IMR-90 (cell line): Measurements from ENCODE around the gene MARCHF9. TPM values are rescaled to one million over a fixed set of nuclear protein-coding genes. Genes with fewer than 3 reads are reported as not detected.

ENCODE experiments used
- ATAC-seq: fragments of 200-7000 bp; cut with Tn5 transposase; 2 replicates; pipeline ENCODE4 v1.9.1; 2020; ENCODE audit warnings: low read depth, mild to moderate bottlenecking, moderate library complexity
- BruUV-seq: library from RNA; stranded (reverse); fragments of 400-500 nt; replicated peaks from 2 replicates; lab custom pipeline; 2021; lab: Mats Ljungman, UMichigan
- CTCF ChIA-PET: fragments of 300-600 bp; formaldehyde crosslinking; extraction: SDS; loops from one replicate; lab custom pipeline; 2021; ENCODE audit warnings: antibody characterized with exemption; lab: Yijun Ruan, JAX
- POLR2A ChIA-PET: fragments of 300-600 bp; sonication (Branson Sonifier 250); formaldehyde crosslinking; loops from one replicate; lab custom pipeline; 2022; ENCODE audit warnings: antibody characterized with exemption; ENCODE audit not compliant: unreplicated experiment; lab: Charles Lee
- DNase-seq: peaks from one replicate; pipeline ENCODE4 v3.0.0; 2013
- H2AFZ ChIP-seq: replicated peaks from 2 replicates; pipeline ENCODE3; 2013; ENCODE audit warnings: low read length, mild to moderate bottlenecking; ENCODE audit not compliant: poor library complexity
- H2AK5ac ChIP-seq: 2 replicates; pipeline ENCODE4 v1.6.1; 2013; ENCODE audit warnings: low read depth, low read length, inconsistent platforms
- H2AK9ac ChIP-seq: replicated peaks from 2 replicates; pipeline ENCODE3; 2013; ENCODE audit warnings: mild to moderate bottlenecking, low read depth, low read length, moderate library complexity; ENCODE audit not compliant: poor library complexity
- H2BK120ac ChIP-seq: 2 replicates; pipeline ENCODE4 v1.6.1; 2013; ENCODE audit warnings: low read depth, low read length, inconsistent platforms
- H2BK15ac ChIP-seq: 3 replicates; pipeline ENCODE4 v1.6.1; 2013; ENCODE audit warnings: low read depth, low read length, inconsistent platforms
- H2BK20ac ChIP-seq: 2 replicates; pipeline ENCODE4 v1.6.1; 2013; ENCODE audit warnings: low read depth, mild to moderate bottlenecking, inconsistent platforms, low read length, moderate library complexity
- H2BK5ac ChIP-seq: 2 replicates; pipeline ENCODE4 v1.6.1; 2013; ENCODE audit warnings: mild to moderate bottlenecking, low read depth, low read length, inconsistent platforms; ENCODE audit not compliant: poor library complexity, severe bottlenecking
- H3K14ac ChIP-seq: replicated peaks from 2 replicates; pipeline ENCODE4 v1.6.1; 2013; ENCODE audit warnings: low read depth, low read length, inconsistent platforms
- H3K18ac ChIP-seq: 2 replicates; pipeline ENCODE4 v1.6.1; 2013; ENCODE audit warnings: low read depth, low read length, control low read depth
- H3K23ac ChIP-seq: 2 replicates; pipeline ENCODE4 v1.6.1; 2013; ENCODE audit warnings: low read depth, low read length, inconsistent platforms
- H3K27ac ChIP-seq: 2 replicates; pipeline ENCODE4 v1.5.1; 2013; ENCODE audit warnings: mild to moderate bottlenecking, control low read depth, low read length; ENCODE audit not compliant: insufficient read depth
- H3K27me3 ChIP-seq: 2 replicates; pipeline ENCODE4 v1.6.1; 2013; ENCODE audit warnings: low read length; ENCODE audit not compliant: control insufficient read depth, insufficient read depth
- H3K36me3 ChIP-seq: 2 replicates; pipeline ENCODE4 v1.6.1; 2013; ENCODE audit warnings: low read length, mixed read lengths; ENCODE audit not compliant: control insufficient read depth, insufficient read depth
- H3K4ac ChIP-seq: 2 replicates; pipeline ENCODE4 v1.6.1; 2013; ENCODE audit warnings: low read depth, low read length, inconsistent platforms
- H3K4me1 ChIP-seq: 2 replicates; pipeline ENCODE4 v1.6.1; 2013; ENCODE audit warnings: low read length, mixed read lengths; ENCODE audit not compliant: control insufficient read depth, insufficient read depth
- H3K4me2 ChIP-seq: 2 replicates; pipeline ENCODE4 v1.6.1; 2013; ENCODE audit warnings: low read depth, mild to moderate bottlenecking, control low read depth, low read length, moderate library complexity
- H3K4me3 ChIP-seq: 2 replicates; pipeline ENCODE4 v1.5.1; 2013; ENCODE audit warnings: low read depth, mild to moderate bottlenecking, control low read depth, low read length, moderate library complexity; ENCODE audit not compliant: insufficient read depth
- H3K56ac ChIP-seq: 2 replicates; pipeline ENCODE4 v1.6.1; 2013; ENCODE audit warnings: low read length, inconsistent platforms; ENCODE audit not compliant: insufficient read depth; ENCODE audit errors: extremely low read depth
- H3K79me1 ChIP-seq, 2 experiments: 2 replicates each; pipeline ENCODE4 v1.6.1; 2013; ENCODE audit warnings: low read length in 2 of 2, inconsistent platforms in 1 of 2, low read depth in 1 of 2
- H3K9ac ChIP-seq: 2 replicates; pipeline ENCODE4 v1.6.1; 2013; ENCODE audit warnings: low read depth, low read length, control low read depth
- H3K9me1 ChIP-seq: 2 replicates; pipeline ENCODE4 v1.6.1; 2013; ENCODE audit warnings: low read length, inconsistent platforms; ENCODE audit not compliant: insufficient read depth
- H3K9me3 ChIP-seq: 2 replicates; pipeline ENCODE4 v1.6.1; 2013; ENCODE audit warnings: low read length; ENCODE audit not compliant: control insufficient read depth, insufficient read depth
- H4K20me1 ChIP-seq: 2 replicates; pipeline ENCODE4 v1.6.1; 2013; ENCODE audit warnings: low read length, inconsistent platforms; ENCODE audit not compliant: insufficient read depth
- H4K5ac ChIP-seq: 2 replicates; pipeline ENCODE4 v1.6.1; 2013; ENCODE audit warnings: mild to moderate bottlenecking, low read depth, low read length, control low read depth
- H4K8ac ChIP-seq, 2 experiments: 2 replicates each; pipeline ENCODE4 v1.6.1; 2013; ENCODE audit warnings: low read depth in 2 of 2, low read length in 2 of 2, control low read depth in 1 of 2, inconsistent platforms in 1 of 2
- H4K91ac ChIP-seq: 2 replicates; pipeline ENCODE4 v1.6.1; 2013; ENCODE audit warnings: low read depth, low read length, inconsistent platforms; ENCODE audit not compliant: insufficient read depth
- BHLHE40 ChIP-seq: fragments of 150-350 bp; IDR thresholded peaks from 2 replicates; pipeline ENCODE4 v1.6.1; 2016; ENCODE audit warnings: mild to moderate bottlenecking, low read depth, low read length
- CEBPB ChIP-seq: IDR thresholded peaks from 2 replicates; pipeline ENCODE4 v1.6.1; 2012; ENCODE audit warnings: low read depth, low read length, improper control_type of control experiment
- CHD1 ChIP-seq: IDR thresholded peaks from 2 replicates; pipeline ENCODE4 v1.6.1; 2012; ENCODE audit warnings: low read depth, low read length, improper control_type of control experiment
- MAZ ChIP-seq: IDR thresholded peaks from 2 replicates; pipeline ENCODE4 v1.6.1; 2012; ENCODE audit warnings: low read depth, mild to moderate bottlenecking, low read length, improper control_type of control experiment, moderate library complexity, borderline replicate concordance
- MXI1 ChIP-seq: IDR thresholded peaks from 2 replicates; pipeline ENCODE4 v1.6.1; 2012; ENCODE audit warnings: low read depth, mild to moderate bottlenecking, low read length, moderate library complexity, borderline replicate concordance
- NFE2L2 ChIP-seq: fragments of 150-350 bp; IDR thresholded peaks from 2 replicates; pipeline ENCODE4 v1.6.1; 2016; ENCODE audit warnings: low read depth, mild to moderate bottlenecking, low read length
- POLR2A ChIP-seq: IDR thresholded peaks from 2 replicates; pipeline ENCODE4 v1.6.1; 2012; ENCODE audit warnings: mild to moderate bottlenecking, low read depth, low read length
- RAD21 ChIP-seq: IDR thresholded peaks from 2 replicates; pipeline ENCODE4 v1.6.1; 2012; ENCODE audit warnings: low read length, improper control_type of control experiment
- RFX5 ChIP-seq: IDR thresholded peaks from 2 replicates; pipeline ENCODE4 v1.8.0; 2012; ENCODE audit warnings: low read depth, mild to moderate bottlenecking, low read length, moderate library complexity
- SMC3 ChIP-seq: fragments of 150-350 bp; IDR thresholded peaks from 2 replicates; pipeline ENCODE4 v1.6.1; 2016; ENCODE audit warnings: low read depth, mild to moderate bottlenecking, antibody characterized with exemption, low read length, moderate library complexity
- WGBS, 2 experiments: methylation state at CpG; one replicate each; pipeline versions ENCODE4 v1.1.5 to v1.1.7; 2013; ENCODE audit warnings: missing lambda C conversion rate in 2 of 2; ENCODE audit not compliant: insufficient read length in 1 of 2; ENCODE audit errors: extremely low coverage in 2 of 2; 5-methylcytosine and 5-hydroxymethylcytosine counted together
- dilution Hi-C: fragments of 300-500 bp; cut with HindIII; formaldehyde crosslinking; loops from one replicate; pipeline ENCODE4 v1.14.3; 2018; ENCODE audit warnings: low sequenced_read_pairs; ENCODE audit not compliant: unreplicated experiment
- in situ Hi-C: fragments of 300-500 bp; cut with MboI; formaldehyde crosslinking; loops from 3 replicates; pipeline ENCODE4 v1.14.3; 2019; ENCODE audit warnings: low sequenced_read_pairs, inconsistent platforms, mixed read lengths
- intact Hi-C: fragments of 100-400 bp; cut with micrococcal nuclease; formaldehyde crosslinking; loops from 2 replicates; pipeline ENCODE4 v1.10.0; 2022
- polyA plus RNA-seq, 3 experiments: library from polyadenylated mRNA; depleted of rRNA; stranded (reverse); fragments of >200 nt; gene quantifications; 2 replicates each; pipeline ENCODE4 v1.2.3, GENCODE V29; 2012; ENCODE audit warnings: low replicate concordance in 1 of 3
- total RNA-seq: library from RNA; depleted of rRNA; stranded (reverse); fragments of >200 nt; gene quantifications from 2 replicates; pipeline ENCODE4 v1.2.3, GENCODE V29; 2012
- TF ChIP-seq, protein P1 (sequence below): fragments of 150-350 bp; IDR thresholded peaks from 2 replicates; pipeline ENCODE4 v1.6.1; 2017; ENCODE audit warnings: mild to moderate bottlenecking, antibody characterized with exemption, low read length, low read depth
- TF ChIP-seq, protein P2 (sequence below): conservative IDR thresholded peaks from 2 replicates; pipeline ENCODE4 v1.5.1; 2012; ENCODE audit warnings: mild to moderate bottlenecking, low read depth, low read length, improper control_type of control experiment
- TF ChIP-seq, protein P3 (sequence below): fragments of 150-350 bp; IDR thresholded peaks from 2 replicates; pipeline ENCODE4 v1.6.1; 2016; ENCODE audit warnings: low read depth, mild to moderate bottlenecking, low read length, moderate library complexity, borderline replicate concordance

The MARCHF9 gene
- total and polyA plus RNA-seq, 2 of the 4 experiments (the other 2 are of a cell fraction) = 1.1 to 5.4 TPM

DNA sequence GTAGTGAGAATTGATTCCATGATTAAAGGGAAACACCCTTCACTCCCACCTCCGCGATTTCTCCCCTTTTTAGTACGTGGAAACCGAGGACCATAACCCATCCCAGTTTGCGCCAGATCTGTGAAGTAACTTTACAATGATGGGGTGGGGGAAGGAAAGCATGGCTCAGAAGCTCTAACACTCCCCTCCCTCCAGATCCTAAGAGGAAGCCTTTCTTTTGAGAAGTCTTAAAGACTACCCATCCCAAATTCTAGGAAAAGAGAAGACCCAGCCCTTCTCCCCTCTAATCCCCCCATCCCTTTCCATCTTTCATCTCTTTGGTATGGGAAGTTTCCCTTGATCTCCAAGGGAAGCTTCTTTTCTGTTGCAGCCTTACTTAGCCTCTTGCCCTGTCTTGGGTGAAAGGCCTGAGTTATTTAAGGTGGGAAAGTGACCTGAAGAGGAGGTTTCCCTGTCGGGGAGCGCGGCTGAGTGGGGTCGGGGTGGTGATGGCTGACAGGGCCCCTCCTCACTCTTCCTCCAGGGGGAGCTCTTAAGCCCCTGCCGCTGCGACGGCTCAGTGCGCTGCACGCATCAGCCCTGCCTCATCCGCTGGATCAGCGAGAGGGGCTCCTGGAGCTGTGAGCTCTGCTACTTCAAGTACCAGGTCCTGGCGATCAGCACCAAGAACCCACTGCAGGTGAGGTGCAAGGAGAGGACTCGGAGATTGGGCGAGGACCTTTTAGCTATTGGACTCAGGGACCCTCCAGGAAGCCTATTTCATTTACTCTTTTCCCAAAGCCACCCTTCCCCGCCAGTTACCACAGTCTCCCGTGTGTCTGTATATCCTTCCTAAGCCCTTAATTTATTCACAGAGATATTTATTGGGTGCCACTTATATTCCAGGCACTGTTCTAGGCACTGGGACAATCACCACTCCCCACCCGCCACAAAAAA lies 1.8 kb downstream of the MARCHF9 start:
- no TSS peak for BruUV-seq
- H3K9ac ChIP-seq = no peak overlapping the region
- H3K9me3 ChIP-seq = no peaks in the 10 kb centered on the region
- no peaks in the 10 kb centered on the region; the same call in 1 of the 2 replicates for H4K20me1 ChIP-seq
- H3K27ac ChIP-seq = no peak overlapping the region
- H3K79me1 ChIP-seq = peaks cover 0 to 9% of the 10 kb centered on the region in 2 experiments; a peak in 3 of 4 replicates
- ChIA-PET POLR2A (no interaction called here), CTCF (interaction anchor here (0.7 kb wide), 1 partner anchor 186 kb away, joined by 3 read pairs; no protein-coding TSS in a partner anchor)
- no peak overlapping the region for H2BK15ac ChIP-seq
- H3K23ac ChIP-seq = no peak overlapping the region
- peak overlapping the region; percentile 12 for H2AFZ ChIP-seq
- H3K36me3 ChIP-seq = peaks cover 9% of the 10 kb centered on the region
- H2AK9ac ChIP-seq = no peak overlapping the region
- H2AK5ac ChIP-seq = no peak overlapping the region
- H3K4me1 ChIP-seq = peaks cover 3% of the 10 kb centered on the region; the same call in 1 of the 2 replicates
- no peak overlapping the region for H3K4me3 ChIP-seq
- no peak overlapping the region for H3K14ac ChIP-seq
- no peak overlapping the region for H3K56ac ChIP-seq
- H3K4me2 ChIP-seq = peak overlapping the region; percentile 35
- DNase-seq (no peak), ATAC-seq (no peak)
- no peak overlapping the region for H3K18ac ChIP-seq
- TF ChIP-seq RAD21 (peak; percentile 28), RFX5 (no peak), BHLHE40 (no peak), CHD1 (no peak), CEBPB (no peak), MAZ (no peak), NFE2L2 (no peak), MXI1 (no peak), POLR2A (no peak), SMC3 (0 out of 2 replicates have a peak, but pooled peaks have one; percentile 6)
- TF ChIP-seq, protein P1, sequence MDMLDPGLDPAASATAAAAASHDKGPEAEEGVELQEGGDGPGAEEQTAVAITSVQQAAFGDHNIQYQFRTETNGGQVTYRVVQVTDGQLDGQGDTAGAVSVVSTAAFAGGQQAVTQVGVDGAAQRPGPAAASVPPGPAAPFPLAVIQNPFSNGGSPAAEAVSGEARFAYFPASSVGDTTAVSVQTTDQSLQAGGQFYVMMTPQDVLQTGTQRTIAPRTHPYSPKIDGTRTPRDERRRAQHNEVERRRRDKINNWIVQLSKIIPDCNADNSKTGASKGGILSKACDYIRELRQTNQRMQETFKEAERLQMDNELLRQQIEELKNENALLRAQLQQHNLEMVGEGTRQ = no peak
- TF ChIP-seq, protein P2, sequence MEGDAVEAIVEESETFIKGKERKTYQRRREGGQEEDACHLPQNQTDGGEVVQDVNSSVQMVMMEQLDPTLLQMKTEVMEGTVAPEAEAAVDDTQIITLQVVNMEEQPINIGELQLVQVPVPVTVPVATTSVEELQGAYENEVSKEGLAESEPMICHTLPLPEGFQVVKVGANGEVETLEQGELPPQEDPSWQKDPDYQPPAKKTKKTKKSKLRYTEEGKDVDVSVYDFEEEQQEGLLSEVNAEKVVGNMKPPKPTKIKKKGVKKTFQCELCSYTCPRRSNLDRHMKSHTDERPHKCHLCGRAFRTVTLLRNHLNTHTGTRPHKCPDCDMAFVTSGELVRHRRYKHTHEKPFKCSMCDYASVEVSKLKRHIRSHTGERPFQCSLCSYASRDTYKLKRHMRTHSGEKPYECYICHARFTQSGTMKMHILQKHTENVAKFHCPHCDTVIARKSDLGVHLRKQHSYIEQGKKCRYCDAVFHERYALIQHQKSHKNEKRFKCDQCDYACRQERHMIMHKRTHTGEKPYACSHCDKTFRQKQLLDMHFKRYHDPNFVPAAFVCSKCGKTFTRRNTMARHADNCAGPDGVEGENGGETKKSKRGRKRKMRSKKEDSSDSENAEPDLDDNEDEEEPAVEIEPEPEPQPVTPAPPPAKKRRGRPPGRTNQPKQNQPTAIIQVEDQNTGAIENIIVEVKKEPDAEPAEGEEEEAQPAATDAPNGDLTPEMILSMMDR = peak; percentile 56
- TF ChIP-seq, protein P3, sequence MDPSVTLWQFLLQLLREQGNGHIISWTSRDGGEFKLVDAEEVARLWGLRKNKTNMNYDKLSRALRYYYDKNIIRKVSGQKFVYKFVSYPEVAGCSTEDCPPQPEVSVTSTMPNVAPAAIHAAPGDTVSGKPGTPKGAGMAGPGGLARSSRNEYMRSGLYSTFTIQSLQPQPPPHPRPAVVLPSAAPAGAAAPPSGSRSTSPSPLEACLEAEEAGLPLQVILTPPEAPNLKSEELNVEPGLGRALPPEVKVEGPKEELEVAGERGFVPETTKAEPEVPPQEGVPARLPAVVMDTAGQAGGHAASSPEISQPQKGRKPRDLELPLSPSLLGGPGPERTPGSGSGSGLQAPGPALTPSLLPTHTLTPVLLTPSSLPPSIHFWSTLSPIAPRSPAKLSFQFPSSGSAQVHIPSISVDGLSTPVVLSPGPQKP = no peak
- in situ Hi-C loops (no loop called here), intact Hi-C loops (no loop called here), dilution Hi-C loops (no loop called here)
- WGBS, 2 experiments = 64% methylated on average over 9 of the region's 22 CpGs; no CpG with 5 or more reads in 1 of the 2 experiments
- H3K4ac ChIP-seq = no peak overlapping the region
- no peak overlapping the region for H4K8ac ChIP-seq
- no peak overlapping the region for H2BK5ac ChIP-seq
- H4K5ac ChIP-seq = no peak overlapping the region
- H3K27me3 ChIP-seq = peaks cover 10% of the 10 kb centered on the region
- no peak overlapping the region for H4K91ac ChIP-seq
- H2BK20ac ChIP-seq = no peak overlapping the region
- H2BK120ac ChIP-seq = no peak overlapping the region
- peaks cover 4% of the 10 kb centered on the region for H3K9me1 ChIP-seq
